ENCODE results near the gene GDPGP1. TPM values are rescaled to one million over a fixed set of nuclear protein-coding genes. Genes with fewer than 3 reads are reported as not detected.

GDPGP1 gene
- total RNA-seq, 1 experiment from 2014 or later: 7.8 TPM

GRCh38 chr15:90201944-90202375 is 32.0 kb upstream of the GDPGP1 start:
- H2AFZ ChIP-seq (ENCODE audit: low read length): no peak overlapping the region

GRCh38 chr15:90202929-90203328 is 31.1 kb upstream of the GDPGP1 start:
- no peaks in the 10 kb centered on the region for H3K27me3 ChIP-seq (ENCODE audit: low read length)
- peaks cover 65% of the 10 kb centered on the region for H3K4me1 ChIP-seq (ENCODE audit: low read length)
- H4K20me1 ChIP-seq (ENCODE audit: insufficient read depth, low read depth, low read length): no peaks in the 10 kb centered on the region; the same call in 1 of the 2 replicates
- H3K9me2 ChIP-seq (replicated peaks; ENCODE audit: insufficient read depth, low read length): no peaks in the 10 kb centered on the region
- peak overlapping the region; percentile 89 for H3K9ac ChIP-seq (ENCODE audit: low read length)
- peak overlapping the region; percentile 90; the same call in 1 of the 2 replicates for H3K4me3 ChIP-seq (ENCODE audit: low read length)
- H3K9me3 ChIP-seq (ENCODE audit: low read length): no peaks in the 10 kb centered on the region
- no peaks in the 10 kb centered on the region for H3K36me3 ChIP-seq (ENCODE audit: insufficient read depth, low read length)
- H3K27ac ChIP-seq (ENCODE audit: low read length): peak overlapping the region; percentile 14; the same call in 1 of the 2 replicates
- no peak for DNase-seq
- H3K4me2 ChIP-seq (ENCODE audit: low read depth, low read length, poor library complexity, severe bottlenecking): peak overlapping the region; percentile 74
- H3K79me2 ChIP-seq (ENCODE audit: low read length): peaks cover 64% of the 10 kb centered on the region
- no peak overlapping the region for H2AFZ ChIP-seq (ENCODE audit: low read length)

More at GRCh38 chr15:90201944-90202375, 32.0 kb upstream of the GDPGP1 start:
- Histone ChIP-seq H4K20me1 (ENCODE audit: insufficient read depth, low read depth, low read length) (no peaks in the 10 kb centered on the region; the same call in 1 of the 2 replicates), H3K27ac (ENCODE audit: low read length) (peak overlapping the region; percentile 72), H3K4me1 (ENCODE audit: low read length) (peaks cover 65% of the 10 kb centered on the region), H3K79me2 (ENCODE audit: low read length) (peaks cover 56% of the 10 kb centered on the region), H3K36me3 (ENCODE audit: insufficient read depth, low read length) (no peaks in the 10 kb centered on the region), H3K9me2 (replicated peaks; ENCODE audit: insufficient read depth, low read length) (no peaks in the 10 kb centered on the region), H3K27me3 (ENCODE audit: low read length) (no peaks in the 10 kb centered on the region), H3K4me2 (ENCODE audit: low read depth, low read length, poor library complexity, severe bottlenecking) (peak overlapping the region; percentile 74), H3K4me3 (ENCODE audit: low read length) (peak overlapping the region; percentile 90), H3K9me3 (ENCODE audit: low read length) (no peaks in the 10 kb centered on the region), H3K9ac (ENCODE audit: low read length) (peak overlapping the region; percentile 89)
- DNase-seq: no peak

DNA sequence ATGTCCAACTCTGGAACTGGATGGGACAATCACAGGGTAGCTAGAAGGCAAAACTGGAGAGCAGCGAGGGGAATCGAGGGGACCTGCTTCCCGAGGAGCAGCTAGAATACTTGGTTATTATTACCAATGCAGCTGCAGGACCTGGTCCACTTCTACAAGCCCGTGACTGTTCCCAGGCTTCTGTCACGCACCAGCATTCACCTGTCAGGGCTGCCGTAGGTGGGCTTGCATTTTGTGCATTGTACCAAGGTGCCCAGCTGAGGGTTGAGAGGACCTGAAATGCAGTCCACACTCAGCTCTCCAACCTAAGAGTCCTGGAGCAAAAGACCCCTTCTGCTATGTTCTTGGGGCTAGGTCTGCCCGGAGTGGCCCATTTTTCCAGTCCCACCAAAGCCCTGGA is 30.5 kb upstream of the GDPGP1 start:
- H2AFZ ChIP-seq (ENCODE audit: low read length): no peak overlapping the region
- H3K27ac ChIP-seq (ENCODE audit: low read length): peak overlapping the region; percentile 14; the same call in 1 of the 2 replicates
- H3K79me2 ChIP-seq (ENCODE audit: low read length): peaks cover 68% of the 10 kb centered on the region
- peak overlapping the region; percentile 90; the same call in 1 of the 2 replicates for H3K4me3 ChIP-seq (ENCODE audit: low read length)
- no peak for DNase-seq
- no peaks in the 10 kb centered on the region for H3K9me2 ChIP-seq (replicated peaks; ENCODE audit: insufficient read depth, low read length)
- H3K27me3 ChIP-seq (ENCODE audit: low read length): no peaks in the 10 kb centered on the region
- H3K4me2 ChIP-seq (ENCODE audit: low read depth, low read length, poor library complexity, severe bottlenecking): peak overlapping the region; percentile 74
- H3K9ac ChIP-seq (ENCODE audit: low read length): peak overlapping the region; percentile 89; the same call in 1 of the 2 replicates
- H3K9me3 ChIP-seq (ENCODE audit: low read length): no peaks in the 10 kb centered on the region
- H3K36me3 ChIP-seq (ENCODE audit: insufficient read depth, low read length): no peaks in the 10 kb centered on the region
- H3K4me1 ChIP-seq (ENCODE audit: low read length): peaks cover 61% of the 10 kb centered on the region
- H4K20me1 ChIP-seq (ENCODE audit: insufficient read depth, low read depth, low read length): no peaks in the 10 kb centered on the region; the same call in 1 of the 2 replicates

GRCh38 chr15:90203922-90204321 is 30.1 kb upstream of the GDPGP1 start:
- Histone ChIP-seq H4K20me1 (ENCODE audit: insufficient read depth, low read depth, low read length) (no peaks in the 10 kb centered on the region; the same call in 1 of the 2 replicates), H3K36me3 (ENCODE audit: insufficient read depth, low read length) (no peaks in the 10 kb centered on the region), H3K4me3 (ENCODE audit: low read length) (no peak overlapping the region), H3K27me3 (ENCODE audit: low read length) (no peaks in the 10 kb centered on the region), H3K9me2 (replicated peaks; ENCODE audit: insufficient read depth, low read length) (no peaks in the 10 kb centered on the region), H3K79me2 (ENCODE audit: low read length) (peaks cover 73% of the 10 kb centered on the region), H3K9me3 (ENCODE audit: low read length) (no peaks in the 10 kb centered on the region), H3K4me1 (ENCODE audit: low read length) (peaks cover 60% of the 10 kb centered on the region), H3K27ac (ENCODE audit: low read length) (0 out of 2 replicates have a peak overlapping the region, but pooled peaks have one; percentile 14), H3K9ac (ENCODE audit: low read length) (peak overlapping the region; percentile 89; the same call in 1 of the 2 replicates), H3K4me2 (ENCODE audit: low read depth, low read length, poor library complexity, severe bottlenecking) (peak overlapping the region; percentile 74), H2AFZ (ENCODE audit: low read length) (no peak overlapping the region)
- no peak for DNase-seq

DNA sequence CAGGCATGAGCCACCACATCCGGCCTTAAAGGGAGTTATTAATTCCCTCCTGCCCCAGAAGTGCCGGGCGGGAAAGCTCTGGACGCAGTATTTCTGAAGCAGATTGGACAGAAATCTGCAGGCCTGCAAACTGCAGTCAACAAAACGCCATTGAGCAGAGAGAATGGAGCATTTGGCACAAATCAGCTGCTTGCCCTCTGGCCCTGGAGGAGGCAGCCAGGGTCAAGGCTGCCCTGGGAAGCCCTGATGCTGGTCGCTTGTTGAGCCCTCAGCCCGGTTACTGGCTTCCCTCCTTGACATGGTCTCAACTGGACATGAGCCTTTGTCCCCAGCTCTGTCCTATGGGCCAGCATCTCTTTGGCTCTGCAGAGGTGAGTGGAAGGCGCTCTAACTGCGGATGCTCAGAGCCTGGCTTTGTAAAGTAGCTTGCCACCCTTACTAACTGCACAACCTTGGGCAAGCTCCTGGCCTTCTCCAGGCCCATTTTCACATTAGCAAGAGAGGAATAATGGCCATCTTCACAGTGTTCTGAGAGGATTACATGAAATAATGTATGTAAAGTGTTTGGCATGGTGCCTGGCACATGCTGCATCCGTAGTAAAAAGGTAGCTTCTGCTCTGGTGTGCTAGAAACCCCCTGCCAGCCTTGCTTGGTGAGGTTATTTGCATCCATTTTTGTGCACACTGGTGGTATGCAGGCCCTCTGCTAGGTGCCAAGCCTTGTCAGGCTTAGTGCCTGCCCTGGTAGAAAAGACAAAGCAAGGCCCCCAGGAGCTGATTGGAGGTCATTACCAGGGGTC is 28.8 kb upstream of the GDPGP1 start:
- Histone ChIP-seq H3K27me3 (ENCODE audit: low read length) (no peaks in the 10 kb centered on the region), H3K9ac (ENCODE audit: low read length) (peak overlapping the region; percentile 62), H3K4me1 (ENCODE audit: low read length) (peaks cover 55% of the 10 kb centered on the region), H3K4me2 (ENCODE audit: low read depth, low read length, poor library complexity, severe bottlenecking) (peak overlapping the region; percentile 67), H4K20me1 (ENCODE audit: insufficient read depth, low read depth, low read length) (no peaks in the 10 kb centered on the region; the same call in 1 of the 2 replicates), H3K36me3 (ENCODE audit: insufficient read depth, low read length) (no peaks in the 10 kb centered on the region), H3K27ac (ENCODE audit: low read length) (peak overlapping the region; percentile 86), H2AFZ (ENCODE audit: low read length) (no peak overlapping the region), H3K79me2 (ENCODE audit: low read length) (peaks cover 82% of the 10 kb centered on the region), H3K9me2 (replicated peaks; ENCODE audit: insufficient read depth, low read length) (no peaks in the 10 kb centered on the region), H3K9me3 (ENCODE audit: low read length) (no peaks in the 10 kb centered on the region), H3K4me3 (ENCODE audit: low read length) (peak overlapping the region; percentile 31; the same call in 1 of the 2 replicates)
- peak; percentile 55 for DNase-seq

- Histone ChIP-seq H3K27ac (ENCODE audit: low read length) (peak overlapping the region; percentile 86), H2AFZ (ENCODE audit: low read length) (no peak overlapping the region), H4K20me1 (ENCODE audit: insufficient read depth, low read depth, low read length) (no peaks in the 10 kb centered on the region; the same call in 1 of the 2 replicates), H3K9ac (ENCODE audit: low read length) (peak overlapping the region; percentile 62), H3K4me2 (ENCODE audit: low read depth, low read length, poor library complexity, severe bottlenecking) (peak overlapping the region; percentile 67), H3K27me3 (ENCODE audit: low read length) (no peaks in the 10 kb centered on the region), H3K36me3 (ENCODE audit: insufficient read depth, low read length) (no peaks in the 10 kb centered on the region), H3K9me3 (ENCODE audit: low read length) (no peaks in the 10 kb centered on the region), H3K79me2 (ENCODE audit: low read length) (peaks cover 88% of the 10 kb centered on the region), H3K4me3 (ENCODE audit: low read length) (peak overlapping the region; percentile 31; the same call in 1 of the 2 replicates), H3K9me2 (replicated peaks; ENCODE audit: insufficient read depth, low read length) (no peaks in the 10 kb centered on the region), H3K4me1 (ENCODE audit: low read length) (peaks cover 49% of the 10 kb centered on the region)
- no peak for DNase-seq
Measured at GRCh38 chr15:90205886-90206285, 28.1 kb upstream of the GDPGP1 start.

- Histone ChIP-seq H3K27ac (ENCODE audit: low read length) (peak overlapping the region; percentile 18; the same call in 1 of the 2 replicates), H3K36me3 (ENCODE audit: insufficient read depth, low read length) (no peaks in the 10 kb centered on the region)
Measured at GRCh38 chr15:90207252-90207651, 26.8 kb upstream of the GDPGP1 start.

DNA sequence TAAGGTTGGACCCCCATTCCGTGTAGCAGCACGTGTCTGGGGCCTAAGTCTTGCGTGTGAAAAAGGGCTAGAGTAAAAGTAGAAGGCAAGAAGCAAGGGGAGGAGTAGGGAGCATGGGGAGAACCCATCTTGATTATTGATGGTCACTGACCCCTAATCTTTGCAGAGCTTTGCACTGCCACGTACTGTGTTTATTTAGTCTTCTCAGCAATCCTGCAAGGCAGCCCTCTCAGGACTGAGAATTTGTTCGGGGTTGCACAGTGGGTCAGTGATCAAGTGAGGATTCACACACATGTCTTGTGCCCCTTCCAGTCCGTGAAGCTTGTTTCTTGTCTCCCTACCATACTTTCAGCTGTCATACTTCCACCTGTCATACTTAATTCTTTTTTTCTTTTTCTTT is 25.7 kb upstream of the GDPGP1 start:
- H3K27me3 ChIP-seq (ENCODE audit: low read length): no peaks in the 10 kb centered on the region
- DNase-seq: no peak
- H3K79me2 ChIP-seq (ENCODE audit: low read length): peaks cover 88% of the 10 kb centered on the region
- peaks cover 35% of the 10 kb centered on the region for H3K4me1 ChIP-seq (ENCODE audit: low read length)
- H4K20me1 ChIP-seq (ENCODE audit: insufficient read depth, low read depth, low read length): no peaks in the 10 kb centered on the region
- H3K4me2 ChIP-seq (ENCODE audit: low read depth, low read length, poor library complexity, severe bottlenecking): no peak overlapping the region
- no peak overlapping the region for H2AFZ ChIP-seq (ENCODE audit: low read length)
- H3K9me3 ChIP-seq (ENCODE audit: low read length): no peaks in the 10 kb centered on the region
- no peak overlapping the region for H3K9ac ChIP-seq (ENCODE audit: low read length)
- no peak overlapping the region for H3K4me3 ChIP-seq (ENCODE audit: low read length)
- no peak overlapping the region for H3K27ac ChIP-seq (ENCODE audit: low read length)
- H3K9me2 ChIP-seq (replicated peaks; ENCODE audit: insufficient read depth, low read length): no peaks in the 10 kb centered on the region
- no peaks in the 10 kb centered on the region for H3K36me3 ChIP-seq (ENCODE audit: insufficient read depth, low read length)

More at GRCh38 chr15:90207252-90207651, 26.8 kb upstream of the GDPGP1 start:
- H3K4me2 ChIP-seq (ENCODE audit: low read depth, low read length, poor library complexity, severe bottlenecking): no peak overlapping the region
- H3K9me2 ChIP-seq (replicated peaks; ENCODE audit: insufficient read depth, low read length): no peaks in the 10 kb centered on the region
- H3K9me3 ChIP-seq (ENCODE audit: low read length): no peaks in the 10 kb centered on the region
- no peak for DNase-seq
- no peak overlapping the region for H3K9ac ChIP-seq (ENCODE audit: low read length)
- H3K27me3 ChIP-seq (ENCODE audit: low read length): no peaks in the 10 kb centered on the region
- peaks cover 44% of the 10 kb centered on the region for H3K4me1 ChIP-seq (ENCODE audit: low read length)
- H4K20me1 ChIP-seq (ENCODE audit: insufficient read depth, low read depth, low read length): no peaks in the 10 kb centered on the region; the same call in 1 of the 2 replicates
- no peak overlapping the region for H3K4me3 ChIP-seq (ENCODE audit: low read length)
- no peak overlapping the region for H2AFZ ChIP-seq (ENCODE audit: low read length)
- peaks cover 92% of the 10 kb centered on the region for H3K79me2 ChIP-seq (ENCODE audit: low read length)

Data from Karpas-422 (cell line).